ENCODE measurements around the gene BICD2.

The BICD2 gene

GRCh38 chr9:92725266-92725545, 39.4 kb downstream of the BICD2 start:
- H3K27ac ChIP-seq: no peak overlapping the region
- H3K36me3 ChIP-seq (replicated peaks): peaks cover 32% of the 10 kb centered on the region
- no peaks in the 10 kb centered on the region for H3K27me3 ChIP-seq (replicated peaks)
- no peak for TF ChIP-seq CTCF (IDR thresholded peaks at IDR 0.05; ENCODE audit: low read depth, low read length, missing control alignments)
- in situ Hi-C loops (cut with HindIII; ENCODE audit: low pct_ligation_motif_present, low sequenced_read_pairs): no loop called here
- no peak overlapping the region for H3K4me3 ChIP-seq (ENCODE audit: low read depth, low read length)
- DNase-seq: no peak

- no peak for TF ChIP-seq CTCF (IDR thresholded peaks at IDR 0.05; ENCODE audit: low read depth, low read length, missing control alignments)
- no peak overlapping the region for H3K27ac ChIP-seq
- in situ Hi-C loops (cut with HindIII; ENCODE audit: low pct_ligation_motif_present, low sequenced_read_pairs): loop anchor here (25.0 kb wide), 1 partner anchor 88 kb away; no protein-coding TSS in a partner anchor
- no peak for DNase-seq
- peaks cover 37% of the 10 kb centered on the region for H3K36me3 ChIP-seq (replicated peaks)
- no peak overlapping the region for H3K4me3 ChIP-seq (ENCODE audit: low read depth, low read length)
- no peaks in the 10 kb centered on the region for H3K27me3 ChIP-seq (replicated peaks)
Measured at GRCh38 chr9:92724528-92725265, 39.9 kb downstream of the BICD2 start.

- Histone ChIP-seq H3K27ac (no peak overlapping the region), H3K4me3 (ENCODE audit: low read depth, low read length) (no peak overlapping the region), H3K27me3 (replicated peaks) (no peaks in the 10 kb centered on the region), H3K36me3 (replicated peaks) (peaks cover 45% of the 10 kb centered on the region)
- no peak for DNase-seq
- no peak for TF ChIP-seq CTCF (IDR thresholded peaks at IDR 0.05; ENCODE audit: low read depth, low read length, missing control alignments)
- in situ Hi-C loops (cut with HindIII; ENCODE audit: low pct_ligation_motif_present, low sequenced_read_pairs): loop anchor here (25.0 kb wide), 1 partner anchor 88 kb away; no protein-coding TSS in a partner anchor
Measured at GRCh38 chr9:92723801-92724323, 40.8 kb downstream of the BICD2 start.

GRCh38 chr9:92723299-92723625, 41.4 kb downstream of the BICD2 start:
- Histone ChIP-seq H3K27ac (no peak overlapping the region), H3K36me3 (replicated peaks) (peaks cover 45% of the 10 kb centered on the region)

GRCh38 chr9:92722386-92723298, 42.0 kb downstream of the BICD2 start:
- no peak for TF ChIP-seq CTCF (IDR thresholded peaks at IDR 0.05; ENCODE audit: low read depth, low read length, missing control alignments)
- Histone ChIP-seq H3K4me3 (ENCODE audit: low read depth, low read length) (no peak overlapping the region), H3K27ac (no peak overlapping the region), H3K27me3 (replicated peaks) (no peaks in the 10 kb centered on the region), H3K36me3 (replicated peaks) (peaks cover 46% of the 10 kb centered on the region)
- DNase-seq: no peak
- in situ Hi-C loops (cut with HindIII; ENCODE audit: low pct_ligation_motif_present, low sequenced_read_pairs): loop anchor here (25.0 kb wide), 1 partner anchor 90 kb away; no protein-coding TSS in a partner anchor

More at GRCh38 chr9:92723299-92723625, 41.4 kb downstream of the BICD2 start:
- H3K27me3 ChIP-seq (replicated peaks): no peaks in the 10 kb centered on the region
- H3K4me3 ChIP-seq (ENCODE audit: low read depth, low read length): no peak overlapping the region
- no peak for TF ChIP-seq CTCF (IDR thresholded peaks at IDR 0.05; ENCODE audit: low read depth, low read length, missing control alignments)
- in situ Hi-C loops (cut with HindIII; ENCODE audit: low pct_ligation_motif_present, low sequenced_read_pairs): loop anchor here (25.0 kb wide), 1 partner anchor 89 kb away; no protein-coding TSS in a partner anchor
- no peak for DNase-seq

Data from brain microvascular endothelial cell (primary cell).